H1 (cell line): Measurements from ENCODE around the gene ZBED1.

Experiments
- BRCA1 ChIP-seq: IDR thresholded peaks from 2 replicates; pipeline ENCODE4 v1.6.1; 2012; ENCODE audit warnings: low read depth, low read length, improper control_type of control experiment
- EP300 ChIP-seq, 2 experiments: IDR thresholded peaks; 1 replicate in 1 of 2; 2 replicates in 1 of 2; pipeline ENCODE4 v1.6.1; 2011 to 2012; ENCODE audit warnings: low read depth in 2 of 2, low read length in 2 of 2, mild to moderate bottlenecking in 2 of 2, borderline replicate concordance in 1 of 2, inconsistent platforms in 1 of 2, moderate library complexity in 1 of 2
- HDAC2 ChIP-seq, 2 experiments: fragments of 300-600 bp in 1 of 2; sonication (generic) in 1 of 2; IDR thresholded peaks; 2 replicates each; pipeline ENCODE4 v1.6.1; 2011 to 2012; ENCODE audit warnings: low read depth in 2 of 2, low read length in 2 of 2, mild to moderate bottlenecking in 2 of 2, moderate library complexity in 2 of 2, borderline replicate concordance in 1 of 2, inconsistent platforms in 1 of 2
- HDAC6 ChIP-seq: IDR thresholded peaks from one replicate; pipeline ENCODE4 v1.7.1; 2012; ENCODE audit warnings: low read depth, mild to moderate bottlenecking, inconsistent platforms, low read length, moderate library complexity
- MAX ChIP-seq: IDR thresholded peaks from 2 replicates; pipeline ENCODE4 v1.6.1; 2012; ENCODE audit warnings: inconsistent platforms
- POLR2A ChIP-seq, 2 experiments: IDR thresholded peaks; 1 replicate in 1 of 2; 2 replicates in 1 of 2; pipeline ENCODE4 v1.6.1; 2011; ENCODE audit warnings: low read depth in 2 of 2, low read length in 2 of 2, mild to moderate bottlenecking in 2 of 2; ENCODE audit errors: control extremely low read depth in 1 of 2
- RAD21 ChIP-seq, 2 experiments: IDR thresholded peaks in 1 of 2; conservative IDR thresholded peaks in 1 of 2; 2 replicates each; pipeline ENCODE4 v1.6.1; 2011; ENCODE audit warnings: low read depth in 2 of 2, low read length in 2 of 2, improper control_type of control experiment in 1 of 2, inconsistent platforms in 1 of 2, mild to moderate bottlenecking in 1 of 2, moderate library complexity in 1 of 2
- ZNF274 ChIP-seq: IDR thresholded peaks from 2 replicates; pipeline ENCODE4 v1.7.0; 2012; ENCODE audit warnings: low read length, borderline replicate concordance; ENCODE audit errors: extremely low read depth
- TF ChIP-seq, protein P1 (sequence below), 3 experiments: IDR thresholded peaks; 1 replicate in 2 of 3; 2 replicates in 1 of 3; pipeline versions ENCODE4 v1.5.1 to v1.6.1; 2011; ENCODE audit warnings: low read length in 3 of 3, mild to moderate bottlenecking in 3 of 3, inconsistent platforms in 2 of 3, low read depth in 1 of 3, moderate library complexity in 1 of 3; ENCODE audit not compliant: insufficient read depth in 1 of 3; ENCODE audit errors: control extremely low read depth in 1 of 3
- TF ChIP-seq, protein P2 (sequence below): IDR thresholded peaks from 2 replicates; pipeline ENCODE4 v1.6.1; 2011; ENCODE audit warnings: low read length, improper control_type of control experiment

DNA sequence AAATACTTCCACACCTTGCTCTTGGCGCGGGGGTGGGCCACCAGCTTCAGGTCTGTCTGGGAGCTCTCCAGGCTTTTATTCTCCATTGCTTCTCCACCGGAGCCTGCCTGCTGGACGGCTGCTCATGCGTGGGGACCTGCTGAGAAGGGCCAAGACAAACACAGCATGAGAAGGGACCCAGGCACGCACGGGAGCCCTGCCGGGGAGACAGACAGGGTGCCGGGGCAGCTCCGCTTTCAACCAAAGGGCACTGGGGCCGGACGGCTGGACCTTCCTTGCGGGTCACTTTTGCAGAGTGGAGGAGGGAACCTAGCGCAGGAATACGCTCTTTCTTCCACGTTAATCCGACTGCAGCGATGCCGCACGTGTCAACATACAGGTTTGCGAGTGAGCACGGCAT is 10.1 kb downstream of the ZBED1 start:
- TF ChIP-seq, protein P1, sequence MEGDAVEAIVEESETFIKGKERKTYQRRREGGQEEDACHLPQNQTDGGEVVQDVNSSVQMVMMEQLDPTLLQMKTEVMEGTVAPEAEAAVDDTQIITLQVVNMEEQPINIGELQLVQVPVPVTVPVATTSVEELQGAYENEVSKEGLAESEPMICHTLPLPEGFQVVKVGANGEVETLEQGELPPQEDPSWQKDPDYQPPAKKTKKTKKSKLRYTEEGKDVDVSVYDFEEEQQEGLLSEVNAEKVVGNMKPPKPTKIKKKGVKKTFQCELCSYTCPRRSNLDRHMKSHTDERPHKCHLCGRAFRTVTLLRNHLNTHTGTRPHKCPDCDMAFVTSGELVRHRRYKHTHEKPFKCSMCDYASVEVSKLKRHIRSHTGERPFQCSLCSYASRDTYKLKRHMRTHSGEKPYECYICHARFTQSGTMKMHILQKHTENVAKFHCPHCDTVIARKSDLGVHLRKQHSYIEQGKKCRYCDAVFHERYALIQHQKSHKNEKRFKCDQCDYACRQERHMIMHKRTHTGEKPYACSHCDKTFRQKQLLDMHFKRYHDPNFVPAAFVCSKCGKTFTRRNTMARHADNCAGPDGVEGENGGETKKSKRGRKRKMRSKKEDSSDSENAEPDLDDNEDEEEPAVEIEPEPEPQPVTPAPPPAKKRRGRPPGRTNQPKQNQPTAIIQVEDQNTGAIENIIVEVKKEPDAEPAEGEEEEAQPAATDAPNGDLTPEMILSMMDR (IDR thresholded peaks at IDR 0.05; ENCODE audit: control extremely low read depth in 1 of 3, insufficient read depth in 1 of 3, low read depth in 1 of 3, low read length in 3 of 3) = no peak
- no peak for TF ChIP-seq ZNF274
- TF ChIP-seq MAX = no peak
- TF ChIP-seq, protein P2, sequence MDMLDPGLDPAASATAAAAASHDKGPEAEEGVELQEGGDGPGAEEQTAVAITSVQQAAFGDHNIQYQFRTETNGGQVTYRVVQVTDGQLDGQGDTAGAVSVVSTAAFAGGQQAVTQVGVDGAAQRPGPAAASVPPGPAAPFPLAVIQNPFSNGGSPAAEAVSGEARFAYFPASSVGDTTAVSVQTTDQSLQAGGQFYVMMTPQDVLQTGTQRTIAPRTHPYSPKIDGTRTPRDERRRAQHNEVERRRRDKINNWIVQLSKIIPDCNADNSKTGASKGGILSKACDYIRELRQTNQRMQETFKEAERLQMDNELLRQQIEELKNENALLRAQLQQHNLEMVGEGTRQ = no peak
- no peak for TF ChIP-seq RAD21 (IDR thresholded peaks at IDR 0.05 in 1 of 2, conservative IDR thresholded peaks at IDR 0.05 in 1 of 2; ENCODE audit: low read depth in 2 of 2, low read length in 2 of 2)
- TF ChIP-seq POLR2A (IDR thresholded peaks at IDR 0.05; ENCODE audit: control extremely low read depth in 1 of 2, low read depth in 2 of 2, low read length in 2 of 2) = no peak
- TF ChIP-seq BRCA1 = no peak
- no peak for TF ChIP-seq EP300 (IDR thresholded peaks at IDR 0.05; ENCODE audit: borderline replicate concordance in 1 of 2, low read depth in 2 of 2, low read length in 2 of 2)
- no peak for TF ChIP-seq HDAC6
- no peak for TF ChIP-seq HDAC2 (IDR thresholded peaks at IDR 0.05; ENCODE audit: borderline replicate concordance in 1 of 2, low read depth in 2 of 2, low read length in 2 of 2)
